SK-N-SH (cell line): ENCODE results near the gene MAB21L3.

Experiments
- GABPA ChIP-seq: IDR thresholded peaks from 2 replicates; pipeline ENCODE4 v1.4.0; 2012; ENCODE audit warnings: low read depth, mild to moderate bottlenecking
- POLR2AphosphoS5 ChIP-seq: IDR thresholded peaks from 2 replicates; pipeline ENCODE4 v1.6.1; 2012; ENCODE audit warnings: low read depth, low read length
- RCOR1 ChIP-seq: fragments of 150-350 bp; IDR thresholded peaks from 2 replicates; pipeline ENCODE4 v1.6.1; 2017; ENCODE audit warnings: antibody characterized with exemption, low read length
- RFX5 ChIP-seq: IDR thresholded peaks from 2 replicates; pipeline ENCODE4 v1.6.1; 2012; ENCODE audit warnings: mild to moderate bottlenecking, improper control_type of control experiment, low read length
- TF ChIP-seq, protein P1 (sequence below): IDR thresholded peaks from 2 replicates; pipeline ENCODE4 v1.4.0; 2012; ENCODE audit warnings: low read depth, borderline replicate concordance
- TF ChIP-seq, protein P2 (sequence below): fragments of 200-600 bp; sonication (generic); IDR thresholded peaks from 2 replicates; pipeline ENCODE4 v1.6.1; 2017; ENCODE audit warnings: antibody characterized with exemption, mild to moderate bottlenecking, moderate library complexity
- TF ChIP-seq, protein P3 (sequence below): fragments of 150-350 bp; IDR thresholded peaks from 2 replicates; pipeline ENCODE4 v1.6.1; 2017; ENCODE audit warnings: antibody characterized with exemption, low read length, low read depth, borderline replicate concordance
- TF ChIP-seq, protein P4 (sequence below): IDR thresholded peaks from 2 replicates; pipeline ENCODE4 v1.6.1; 2012; ENCODE audit warnings: mild to moderate bottlenecking, low read depth, low read length, moderate library complexity

DNA sequence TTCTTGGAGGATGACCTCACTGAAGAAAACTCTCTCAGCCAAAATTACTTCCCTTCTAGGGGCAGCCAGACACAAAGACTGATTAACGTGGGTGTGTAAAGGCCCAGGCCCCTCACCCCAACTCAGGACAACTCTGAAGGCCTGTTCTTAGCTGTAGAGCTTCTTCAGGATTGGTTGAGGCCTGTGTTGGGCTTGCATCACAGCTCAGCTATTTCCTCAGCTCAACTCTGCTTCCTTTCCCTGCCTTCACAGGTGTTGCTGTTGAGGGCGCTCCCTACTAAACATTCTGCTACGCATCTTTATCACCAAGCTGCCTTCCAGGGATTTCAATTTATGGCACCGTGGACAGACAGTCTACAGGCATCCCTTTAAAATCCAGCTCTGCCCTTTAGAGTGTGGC is 36.8 kb downstream of the MAB21L3 start:
- TF ChIP-seq, protein P1, sequence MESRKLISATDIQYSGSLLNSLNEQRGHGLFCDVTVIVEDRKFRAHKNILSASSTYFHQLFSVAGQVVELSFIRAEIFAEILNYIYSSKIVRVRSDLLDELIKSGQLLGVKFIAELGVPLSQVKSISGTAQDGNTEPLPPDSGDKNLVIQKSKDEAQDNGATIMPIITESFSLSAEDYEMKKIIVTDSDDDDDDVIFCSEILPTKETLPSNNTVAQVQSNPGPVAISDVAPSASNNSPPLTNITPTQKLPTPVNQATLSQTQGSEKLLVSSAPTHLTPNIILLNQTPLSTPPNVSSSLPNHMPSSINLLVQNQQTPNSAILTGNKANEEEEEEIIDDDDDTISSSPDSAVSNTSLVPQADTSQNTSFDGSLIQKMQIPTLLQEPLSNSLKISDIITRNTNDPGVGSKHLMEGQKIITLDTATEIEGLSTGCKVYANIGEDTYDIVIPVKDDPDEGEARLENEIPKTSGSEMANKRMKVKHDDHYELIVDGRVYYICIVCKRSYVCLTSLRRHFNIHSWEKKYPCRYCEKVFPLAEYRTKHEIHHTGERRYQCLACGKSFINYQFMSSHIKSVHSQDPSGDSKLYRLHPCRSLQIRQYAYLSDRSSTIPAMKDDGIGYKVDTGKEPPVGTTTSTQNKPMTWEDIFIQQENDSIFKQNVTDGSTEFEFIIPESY = no peak
- TF ChIP-seq, protein P2, sequence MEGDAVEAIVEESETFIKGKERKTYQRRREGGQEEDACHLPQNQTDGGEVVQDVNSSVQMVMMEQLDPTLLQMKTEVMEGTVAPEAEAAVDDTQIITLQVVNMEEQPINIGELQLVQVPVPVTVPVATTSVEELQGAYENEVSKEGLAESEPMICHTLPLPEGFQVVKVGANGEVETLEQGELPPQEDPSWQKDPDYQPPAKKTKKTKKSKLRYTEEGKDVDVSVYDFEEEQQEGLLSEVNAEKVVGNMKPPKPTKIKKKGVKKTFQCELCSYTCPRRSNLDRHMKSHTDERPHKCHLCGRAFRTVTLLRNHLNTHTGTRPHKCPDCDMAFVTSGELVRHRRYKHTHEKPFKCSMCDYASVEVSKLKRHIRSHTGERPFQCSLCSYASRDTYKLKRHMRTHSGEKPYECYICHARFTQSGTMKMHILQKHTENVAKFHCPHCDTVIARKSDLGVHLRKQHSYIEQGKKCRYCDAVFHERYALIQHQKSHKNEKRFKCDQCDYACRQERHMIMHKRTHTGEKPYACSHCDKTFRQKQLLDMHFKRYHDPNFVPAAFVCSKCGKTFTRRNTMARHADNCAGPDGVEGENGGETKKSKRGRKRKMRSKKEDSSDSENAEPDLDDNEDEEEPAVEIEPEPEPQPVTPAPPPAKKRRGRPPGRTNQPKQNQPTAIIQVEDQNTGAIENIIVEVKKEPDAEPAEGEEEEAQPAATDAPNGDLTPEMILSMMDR = no peak
- TF ChIP-seq, protein P3, sequence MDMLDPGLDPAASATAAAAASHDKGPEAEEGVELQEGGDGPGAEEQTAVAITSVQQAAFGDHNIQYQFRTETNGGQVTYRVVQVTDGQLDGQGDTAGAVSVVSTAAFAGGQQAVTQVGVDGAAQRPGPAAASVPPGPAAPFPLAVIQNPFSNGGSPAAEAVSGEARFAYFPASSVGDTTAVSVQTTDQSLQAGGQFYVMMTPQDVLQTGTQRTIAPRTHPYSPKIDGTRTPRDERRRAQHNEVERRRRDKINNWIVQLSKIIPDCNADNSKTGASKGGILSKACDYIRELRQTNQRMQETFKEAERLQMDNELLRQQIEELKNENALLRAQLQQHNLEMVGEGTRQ = no peak
- TF ChIP-seq, protein P4, sequence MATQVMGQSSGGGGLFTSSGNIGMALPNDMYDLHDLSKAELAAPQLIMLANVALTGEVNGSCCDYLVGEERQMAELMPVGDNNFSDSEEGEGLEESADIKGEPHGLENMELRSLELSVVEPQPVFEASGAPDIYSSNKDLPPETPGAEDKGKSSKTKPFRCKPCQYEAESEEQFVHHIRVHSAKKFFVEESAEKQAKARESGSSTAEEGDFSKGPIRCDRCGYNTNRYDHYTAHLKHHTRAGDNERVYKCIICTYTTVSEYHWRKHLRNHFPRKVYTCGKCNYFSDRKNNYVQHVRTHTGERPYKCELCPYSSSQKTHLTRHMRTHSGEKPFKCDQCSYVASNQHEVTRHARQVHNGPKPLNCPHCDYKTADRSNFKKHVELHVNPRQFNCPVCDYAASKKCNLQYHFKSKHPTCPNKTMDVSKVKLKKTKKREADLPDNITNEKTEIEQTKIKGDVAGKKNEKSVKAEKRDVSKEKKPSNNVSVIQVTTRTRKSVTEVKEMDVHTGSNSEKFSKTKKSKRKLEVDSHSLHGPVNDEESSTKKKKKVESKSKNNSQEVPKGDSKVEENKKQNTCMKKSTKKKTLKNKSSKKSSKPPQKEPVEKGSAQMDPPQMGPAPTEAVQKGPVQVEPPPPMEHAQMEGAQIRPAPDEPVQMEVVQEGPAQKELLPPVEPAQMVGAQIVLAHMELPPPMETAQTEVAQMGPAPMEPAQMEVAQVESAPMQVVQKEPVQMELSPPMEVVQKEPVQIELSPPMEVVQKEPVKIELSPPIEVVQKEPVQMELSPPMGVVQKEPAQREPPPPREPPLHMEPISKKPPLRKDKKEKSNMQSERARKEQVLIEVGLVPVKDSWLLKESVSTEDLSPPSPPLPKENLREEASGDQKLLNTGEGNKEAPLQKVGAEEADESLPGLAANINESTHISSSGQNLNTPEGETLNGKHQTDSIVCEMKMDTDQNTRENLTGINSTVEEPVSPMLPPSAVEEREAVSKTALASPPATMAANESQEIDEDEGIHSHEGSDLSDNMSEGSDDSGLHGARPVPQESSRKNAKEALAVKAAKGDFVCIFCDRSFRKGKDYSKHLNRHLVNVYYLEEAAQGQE = no peak
- TF ChIP-seq POLR2AphosphoS5 = no peak
- TF ChIP-seq GABPA = no peak
- TF ChIP-seq RFX5 = no peak
- TF ChIP-seq RCOR1 = no peak
